Activated naive CD4-positive, alpha-beta T cell treated with anti-CD3 and anti-CD28 coated beads, Interleukin-2, amount 50 U/mL, for 24 hours (primary cell): ENCODE results near the gene IRF2.
A peak's percentile ranks its signal among the peaks of the same experiment; 100 is the strongest.

ENCODE experiments used
- H3K27ac Mint-ChIP-seq: one replicate; pipeline ENCODE4 v1.8.0; 2021; ENCODE audit warnings: mild to moderate bottlenecking, mixed read lengths
- H3K27me3 Mint-ChIP-seq: one replicate; pipeline ENCODE4 v1.8.0; 2021; ENCODE audit warnings: mixed read lengths
- H3K36me3 Mint-ChIP-seq: one replicate; pipeline ENCODE4 v1.8.0; 2021; ENCODE audit warnings: mixed read lengths
- H3K4me1 Mint-ChIP-seq: one replicate; pipeline ENCODE4 v1.8.0; 2021; ENCODE audit warnings: mixed read lengths
- H3K4me3 Mint-ChIP-seq: one replicate; pipeline ENCODE4 v1.8.0; 2021; ENCODE audit warnings: mild to moderate bottlenecking, mixed read lengths
- H3K9me3 Mint-ChIP-seq: one replicate; pipeline ENCODE4 v1.8.0; 2021; ENCODE audit warnings: mixed read lengths

The IRF2 gene

DNA sequence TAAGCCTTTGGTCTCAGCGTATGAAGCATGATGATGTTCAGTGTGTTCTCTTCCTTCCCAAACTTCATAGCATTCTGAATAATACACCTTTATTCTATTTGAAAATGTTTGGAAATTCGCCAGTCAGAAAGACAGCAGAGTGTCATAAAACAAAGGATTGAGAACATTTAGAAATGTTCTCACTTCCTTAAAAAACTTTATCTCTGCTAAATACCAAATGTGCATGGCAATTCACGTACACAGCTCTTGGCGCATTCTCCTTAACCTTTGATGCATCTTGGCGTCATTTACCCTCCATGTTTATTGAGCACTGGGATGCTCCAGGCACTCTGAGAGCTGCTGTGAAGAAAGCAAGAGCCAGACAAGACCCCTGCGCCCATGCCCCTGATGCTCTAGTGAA is 7.2 kb upstream of the IRF2 start:
- H3K9me3 Mint-ChIP-seq = peaks cover 4% of the 10 kb centered on the region
- H3K4me1 Mint-ChIP-seq = peaks cover 66% of the 10 kb centered on the region
- no peaks in the 10 kb centered on the region for H3K27me3 Mint-ChIP-seq
- H3K27ac Mint-ChIP-seq = no peak overlapping the region
- H3K36me3 Mint-ChIP-seq = peaks cover 9% of the 10 kb centered on the region
- H3K4me3 Mint-ChIP-seq = no peak overlapping the region

DNA sequence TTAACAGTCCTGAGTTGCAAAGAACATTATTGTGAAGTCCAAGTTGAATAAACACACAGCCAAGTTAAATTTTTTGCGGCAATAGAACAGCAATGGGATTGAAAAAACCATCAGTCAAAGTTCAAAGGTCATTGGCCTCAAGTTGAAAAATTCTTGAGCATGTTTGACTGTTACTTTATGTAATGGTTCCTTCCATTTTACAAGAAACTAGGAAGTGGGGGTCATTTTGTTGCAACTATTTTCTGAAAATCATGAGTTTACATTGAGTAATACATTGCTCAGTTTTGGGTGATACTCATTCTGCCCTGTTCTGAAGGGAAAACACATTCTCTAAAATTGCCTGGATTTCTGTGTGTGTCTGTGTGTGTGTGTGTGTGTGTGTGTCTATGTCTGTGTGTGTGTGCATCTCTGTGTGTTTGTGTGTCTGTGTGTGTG is 5.2 kb upstream of the IRF2 start:
- Mint-ChIP-seq H3K27me3 (no peaks in the 10 kb centered on the region), H3K4me1 (peaks cover 65% of the 10 kb centered on the region), H3K9me3 (peaks cover 4% of the 10 kb centered on the region), H3K4me3 (no peak overlapping the region), H3K27ac (no peak overlapping the region), H3K36me3 (peaks cover 17% of the 10 kb centered on the region)

DNA sequence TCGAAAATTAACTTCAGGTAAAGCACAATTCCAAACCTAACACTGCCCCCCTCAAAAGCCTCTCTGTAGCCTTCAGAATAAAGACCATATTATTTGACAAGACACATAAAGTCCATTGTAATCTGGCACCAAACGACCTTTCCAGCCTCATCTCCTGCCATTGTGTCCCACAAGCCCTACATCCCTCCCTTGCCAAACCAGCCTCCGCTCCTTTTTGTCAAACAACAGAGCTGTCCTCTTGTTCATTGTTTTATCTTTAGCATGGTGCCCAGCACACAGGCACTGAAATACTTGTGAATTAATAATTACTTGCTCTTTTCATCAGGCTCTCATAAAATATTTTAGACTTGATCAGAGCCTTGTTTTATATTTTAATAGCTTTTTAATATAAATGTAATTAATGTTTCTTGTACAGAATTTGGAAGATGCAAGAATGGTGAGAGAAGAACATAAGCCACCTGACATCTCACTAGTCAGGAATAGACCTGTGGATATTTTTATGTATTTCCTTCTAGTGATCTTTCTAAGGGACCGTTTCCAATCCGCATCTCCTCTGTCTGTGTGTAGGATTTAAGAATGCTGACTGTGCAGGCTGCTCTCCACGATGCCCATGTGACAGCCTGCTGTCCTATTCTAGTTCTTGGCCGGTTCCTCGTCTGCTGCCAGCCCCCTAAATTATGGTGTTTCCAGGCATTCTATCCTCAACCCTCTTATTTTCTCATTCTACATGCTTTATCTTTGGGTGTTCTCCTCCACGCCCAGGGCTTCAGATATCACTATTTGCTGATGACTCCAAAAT is 3.0 kb upstream of the IRF2 start:
- Mint-ChIP-seq H3K27ac (peak overlapping the region; percentile 100), H3K27me3 (no peaks in the 10 kb centered on the region), H3K36me3 (peaks cover 17% of the 10 kb centered on the region), H3K9me3 (peaks cover 4% of the 10 kb centered on the region), H3K4me3 (peak overlapping the region; percentile 99), H3K4me1 (peaks cover 61% of the 10 kb centered on the region)

DNA sequence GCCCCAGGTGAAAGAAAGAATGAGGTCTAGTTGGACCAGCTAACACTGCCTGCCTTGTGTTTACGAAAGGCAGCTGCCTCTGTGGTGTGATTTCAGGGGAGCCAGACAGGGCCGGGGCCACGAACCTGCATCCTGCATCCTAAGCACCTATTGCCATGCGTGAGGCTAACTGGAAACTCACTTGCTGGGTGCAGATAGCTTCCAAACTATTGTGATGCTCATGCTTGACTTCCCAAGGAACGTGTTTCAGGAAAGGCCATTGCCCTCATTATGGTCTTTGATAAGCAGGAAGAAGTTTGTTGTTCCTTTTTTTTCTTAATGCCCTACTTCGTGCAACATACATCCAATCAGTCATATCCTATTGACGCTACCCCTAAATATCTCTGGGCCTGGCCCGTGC is 2.3 kb upstream of the IRF2 start:
- peak overlapping the region; percentile 99 for H3K4me3 Mint-ChIP-seq
- H3K4me1 Mint-ChIP-seq = peaks cover 64% of the 10 kb centered on the region
- H3K27ac Mint-ChIP-seq = peak overlapping the region; percentile 100
- peaks cover 17% of the 10 kb centered on the region for H3K36me3 Mint-ChIP-seq
- peaks cover 4% of the 10 kb centered on the region for H3K9me3 Mint-ChIP-seq
- H3K27me3 Mint-ChIP-seq = no peaks in the 10 kb centered on the region

DNA sequence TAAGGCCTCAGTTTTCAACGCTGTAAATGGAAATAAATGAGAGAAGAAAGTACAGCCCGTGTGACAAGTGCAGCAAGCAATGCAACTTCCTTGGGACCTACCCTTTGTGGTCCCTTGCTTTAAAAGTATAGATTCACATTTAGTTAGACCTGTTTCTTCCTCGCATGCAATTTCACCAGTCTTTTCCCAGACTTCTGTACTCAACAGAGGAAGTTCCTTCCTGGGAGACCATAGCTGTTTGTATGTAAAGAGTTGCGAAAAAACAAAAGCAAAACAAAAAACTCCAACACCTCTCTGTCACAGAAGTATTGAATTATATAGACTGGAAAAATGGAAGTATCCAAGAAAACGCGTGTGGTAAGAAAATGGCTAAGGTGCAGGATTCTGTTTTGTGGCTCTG is 1.1 kb upstream of the IRF2 start:
- Mint-ChIP-seq H3K4me1 (peaks cover 62% of the 10 kb centered on the region), H3K27ac (peak overlapping the region; percentile 100), H3K36me3 (peaks cover 14% of the 10 kb centered on the region), H3K9me3 (no peaks in the 10 kb centered on the region), H3K4me3 (peak overlapping the region; percentile 99), H3K27me3 (no peaks in the 10 kb centered on the region)

DNA sequence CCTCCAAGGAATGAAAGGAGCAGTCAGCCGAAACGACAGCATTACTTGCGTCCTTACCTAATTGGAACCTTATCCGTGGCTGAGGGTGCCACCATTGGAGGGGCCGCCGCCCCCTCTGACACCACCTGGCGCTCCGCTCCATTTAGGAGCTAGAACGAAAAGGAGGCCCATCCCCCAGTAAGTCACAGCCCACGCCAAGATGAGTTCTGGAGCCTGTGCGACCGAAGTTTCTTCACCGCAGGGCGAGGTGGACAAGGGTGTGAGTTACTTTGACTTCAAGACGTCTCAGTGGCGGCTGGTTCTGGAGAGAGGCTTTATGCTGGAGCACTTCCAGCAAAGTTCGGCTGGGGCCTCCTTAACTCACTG is 729 bp upstream of the IRF2 start:
- Mint-ChIP-seq H3K27me3 (no peaks in the 10 kb centered on the region), H3K27ac (peak overlapping the region; percentile 100), H3K36me3 (peaks cover 14% of the 10 kb centered on the region), H3K4me3 (peak overlapping the region; percentile 99), H3K4me1 (peaks cover 65% of the 10 kb centered on the region), H3K9me3 (no peaks in the 10 kb centered on the region)

DNA sequence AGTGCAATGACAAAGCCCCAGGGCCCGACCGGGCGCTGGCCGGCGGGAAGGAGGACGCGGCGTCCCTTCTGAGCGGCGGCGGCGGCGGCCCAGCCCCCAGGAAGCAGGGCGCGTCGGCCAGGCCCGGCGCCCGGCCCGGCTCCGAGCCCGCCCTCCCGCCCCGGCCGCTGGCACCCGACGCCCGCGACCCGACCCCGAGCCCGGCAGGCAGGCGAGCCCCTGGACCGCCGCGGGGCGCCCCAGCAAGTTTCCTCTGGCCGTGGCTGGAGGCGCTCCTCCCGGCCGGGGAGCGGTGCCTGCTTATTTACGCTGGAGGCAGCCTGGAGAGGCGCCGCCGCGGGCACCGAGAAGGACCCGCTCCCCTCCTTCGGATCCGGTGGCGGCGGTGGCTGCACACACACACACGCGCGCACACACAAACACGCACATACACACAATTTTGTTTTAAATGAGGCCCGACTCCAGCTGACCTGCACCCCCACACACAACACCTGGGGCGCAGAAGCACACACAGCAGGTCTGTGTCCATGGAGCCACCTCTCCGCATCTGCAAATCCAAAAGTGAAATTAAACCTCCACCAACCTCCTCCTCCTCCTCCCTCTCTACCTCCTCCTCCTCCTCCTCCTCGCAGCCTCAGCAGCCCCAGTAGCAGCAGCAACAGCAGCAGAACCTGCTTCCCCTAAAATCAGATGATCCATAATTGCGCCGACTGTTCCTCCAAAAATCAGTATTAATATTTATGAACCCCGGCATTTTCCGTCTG is 669 bp downstream of the IRF2 start:
- H3K27ac Mint-ChIP-seq = peak overlapping the region; percentile 100
- peaks cover 13% of the 10 kb centered on the region for H3K36me3 Mint-ChIP-seq
- peaks cover 63% of the 10 kb centered on the region for H3K4me1 Mint-ChIP-seq
- H3K27me3 Mint-ChIP-seq = no peaks in the 10 kb centered on the region
- no peaks in the 10 kb centered on the region for H3K9me3 Mint-ChIP-seq
- peak overlapping the region; percentile 99 for H3K4me3 Mint-ChIP-seq

DNA sequence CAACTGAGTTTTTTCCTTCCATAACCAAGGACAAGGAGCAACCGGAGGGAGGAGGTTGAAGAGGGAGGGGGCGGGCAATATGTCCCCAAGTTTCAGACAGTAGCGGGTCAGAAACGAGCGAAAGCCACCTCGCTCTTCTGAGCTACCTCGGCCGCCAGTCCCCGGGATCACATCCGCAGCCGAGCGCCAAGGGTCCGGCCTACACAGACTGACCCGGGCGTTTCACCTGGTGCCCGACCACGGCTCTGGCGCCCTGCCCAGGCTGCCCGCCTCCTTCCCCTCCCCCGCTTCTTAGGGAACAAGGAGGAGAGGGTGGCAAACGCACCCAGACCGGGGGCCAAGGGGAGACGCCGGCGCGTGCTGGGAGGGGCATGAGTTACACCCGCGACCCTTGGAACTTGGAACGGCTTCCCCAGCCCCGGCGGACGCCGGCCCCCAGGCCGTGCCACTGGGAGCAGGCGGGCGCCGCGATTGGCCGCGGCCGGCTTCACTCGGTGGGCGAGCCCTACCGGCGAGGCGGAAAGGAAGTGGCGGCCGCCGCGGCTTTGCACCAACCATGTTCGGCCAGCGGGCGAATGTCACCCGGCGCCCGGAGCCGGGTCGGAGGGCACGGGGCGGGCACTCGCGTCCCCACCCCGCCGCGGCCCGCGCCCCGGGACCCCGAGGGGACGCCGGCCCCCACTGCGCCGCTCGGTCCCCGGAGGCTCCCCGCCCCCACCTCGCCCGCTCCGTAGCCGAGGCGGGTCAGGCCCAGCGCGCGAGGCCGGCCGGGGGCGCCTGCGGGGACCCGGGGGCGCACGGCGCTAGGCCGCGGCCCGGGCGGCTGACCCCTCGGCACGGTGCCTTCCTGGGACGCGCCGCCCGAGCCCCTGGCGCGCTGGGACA is 1.5 kb downstream of the IRF2 start:
- H3K36me3 Mint-ChIP-seq = peaks cover 12% of the 10 kb centered on the region

DNA sequence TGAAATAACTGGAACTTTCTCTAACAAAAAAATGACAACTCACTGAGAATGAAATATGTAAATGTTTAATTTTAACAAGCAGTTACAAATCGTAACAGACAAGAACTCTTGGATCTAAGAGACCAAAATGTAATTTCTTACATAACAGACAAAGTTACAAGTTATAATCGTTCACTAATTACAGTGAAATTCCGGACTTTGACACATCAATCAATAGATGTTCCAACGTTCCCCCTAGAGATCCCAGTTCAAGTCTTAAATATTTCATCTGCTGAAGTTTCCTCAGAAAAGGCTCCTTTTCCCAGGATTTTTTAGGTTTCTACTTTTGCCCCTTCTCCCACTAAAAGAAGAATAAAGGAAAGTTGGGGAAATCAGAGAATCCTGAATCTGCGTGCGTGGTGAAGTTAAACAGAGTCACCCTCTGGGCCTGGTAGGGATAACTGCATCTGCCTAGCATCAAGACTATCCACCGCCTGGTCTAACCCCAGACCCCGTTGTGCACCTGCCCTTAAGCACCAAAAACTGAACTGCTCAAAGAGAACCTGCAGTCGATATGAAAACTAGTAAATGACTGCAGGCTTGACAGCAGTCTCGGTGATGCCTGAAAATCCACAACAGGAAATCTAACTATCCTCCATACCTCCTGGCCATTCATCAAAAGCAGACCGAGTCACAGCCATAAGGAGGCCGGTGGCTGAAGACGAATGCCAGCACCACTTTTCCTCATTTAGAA is 2.3 kb downstream of the IRF2 start:
- H3K27ac Mint-ChIP-seq = peak overlapping the region; percentile 97
- H3K27me3 Mint-ChIP-seq = no peaks in the 10 kb centered on the region
- no peaks in the 10 kb centered on the region for H3K9me3 Mint-ChIP-seq
- H3K36me3 Mint-ChIP-seq = peaks cover 12% of the 10 kb centered on the region
- H3K4me1 Mint-ChIP-seq = peaks cover 64% of the 10 kb centered on the region
- peak overlapping the region; percentile 91 for H3K4me3 Mint-ChIP-seq

More for the DNA sequence above, 1.5 kb downstream of the IRF2 start:
- Mint-ChIP-seq H3K27me3 (no peaks in the 10 kb centered on the region), H3K4me3 (peak overlapping the region; percentile 91), H3K9me3 (no peaks in the 10 kb centered on the region), H3K4me1 (peaks cover 64% of the 10 kb centered on the region), H3K27ac (peak overlapping the region; percentile 97)

DNA sequence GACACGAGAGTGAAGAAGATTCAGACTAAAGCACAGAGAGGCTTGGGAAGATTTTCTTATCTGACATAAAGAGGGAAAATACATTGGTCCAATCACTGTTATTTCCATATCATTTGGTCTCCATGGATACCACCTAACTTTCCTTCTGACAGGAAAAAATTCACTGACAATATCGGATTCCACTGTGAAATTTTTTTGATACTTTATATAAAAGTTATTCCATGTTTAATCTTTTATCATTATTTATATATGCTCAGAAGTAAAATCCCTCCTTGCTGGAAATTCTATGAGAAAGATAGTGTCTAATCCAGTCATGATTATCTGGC is 3.6 kb downstream of the IRF2 start:
- no peak overlapping the region for H3K27ac Mint-ChIP-seq
- peaks cover 65% of the 10 kb centered on the region for H3K4me1 Mint-ChIP-seq
- H3K36me3 Mint-ChIP-seq = peaks cover 8% of the 10 kb centered on the region
- no peaks in the 10 kb centered on the region for H3K27me3 Mint-ChIP-seq
- no peaks in the 10 kb centered on the region for H3K9me3 Mint-ChIP-seq
- no peak overlapping the region for H3K4me3 Mint-ChIP-seq

DNA sequence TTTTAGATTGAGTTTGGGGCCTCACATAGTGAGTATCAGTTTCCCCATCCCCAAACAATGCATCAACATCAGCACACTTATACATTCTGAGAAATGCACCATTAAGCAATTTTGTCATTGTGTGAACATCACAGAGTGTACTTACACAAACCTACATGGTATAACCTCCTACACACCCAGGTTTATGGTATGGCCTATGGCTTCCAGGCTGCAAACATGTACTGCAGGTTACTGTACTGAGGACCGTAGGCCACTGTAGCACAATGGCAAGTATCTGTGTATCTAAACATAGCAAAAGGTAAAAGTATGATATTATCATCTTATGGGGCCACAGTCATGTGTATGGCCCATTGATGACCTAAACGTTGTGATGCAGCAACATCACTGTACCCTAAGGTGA is 7.7 kb downstream of the IRF2 start:
- H3K4me3 Mint-ChIP-seq = no peak overlapping the region
- peaks cover 84% of the 10 kb centered on the region for H3K4me1 Mint-ChIP-seq
- peaks cover 4% of the 10 kb centered on the region for H3K36me3 Mint-ChIP-seq
- H3K9me3 Mint-ChIP-seq = no peaks in the 10 kb centered on the region
- H3K27me3 Mint-ChIP-seq = no peaks in the 10 kb centered on the region
- no peak overlapping the region for H3K27ac Mint-ChIP-seq

DNA sequence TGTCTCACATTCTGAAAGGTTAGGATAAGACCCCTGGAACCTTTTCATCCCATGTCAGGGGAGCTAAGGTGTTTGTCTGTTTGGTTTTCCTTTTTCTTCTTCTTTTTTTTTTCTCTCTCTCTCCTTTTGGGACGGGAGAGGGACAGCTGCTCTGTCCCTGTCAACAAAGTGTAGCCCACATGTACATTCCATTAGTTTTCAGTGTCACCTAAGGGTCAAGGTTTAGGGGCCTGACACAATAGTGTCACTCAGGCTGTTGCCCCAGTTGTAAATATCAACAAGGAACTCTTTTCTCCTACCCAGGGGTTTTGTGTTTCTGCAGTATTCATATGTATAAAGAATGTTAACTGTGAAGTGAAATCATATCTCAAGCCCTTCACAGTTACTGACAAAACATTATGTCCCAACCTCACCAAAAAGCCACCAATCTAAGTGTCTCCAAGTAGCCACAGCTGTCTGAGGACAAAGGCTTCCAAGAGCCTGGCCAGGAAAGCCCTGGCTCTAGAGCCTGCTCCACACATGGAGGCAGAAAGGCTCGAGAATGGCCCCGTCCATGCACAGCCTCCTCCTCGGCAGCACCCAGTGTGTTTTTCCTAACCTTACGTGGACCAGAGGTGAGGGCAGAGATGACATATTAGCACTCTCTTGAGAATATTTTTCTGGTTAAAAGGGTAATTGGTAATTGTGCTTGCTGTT is 9.4 kb downstream of the IRF2 start:
- Mint-ChIP-seq H3K4me3 (no peak overlapping the region), H3K4me1 (peaks cover 87% of the 10 kb centered on the region), H3K27ac (peak overlapping the region; percentile 73), H3K36me3 (peaks cover 4% of the 10 kb centered on the region), H3K9me3 (no peaks in the 10 kb centered on the region), H3K27me3 (no peaks in the 10 kb centered on the region)

DNA sequence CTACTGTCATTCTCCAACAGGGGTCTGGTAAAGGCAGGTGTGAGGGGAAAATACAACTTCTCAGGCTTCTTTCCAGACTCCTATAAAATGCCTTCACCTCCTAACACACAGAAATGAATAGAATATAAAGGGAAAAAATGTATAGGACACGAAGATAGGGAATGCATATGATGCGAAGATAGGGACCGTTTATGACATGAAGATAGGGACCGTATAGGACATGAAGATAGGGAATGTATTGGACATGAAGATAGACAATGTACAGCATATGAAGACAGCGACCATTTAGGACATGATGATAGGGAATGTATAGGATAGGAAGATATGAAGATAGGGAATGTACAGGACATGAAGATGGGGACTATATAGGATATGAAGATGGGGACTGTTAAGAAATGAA is 10.5 kb downstream of the IRF2 start:
- no peaks in the 10 kb centered on the region for H3K9me3 Mint-ChIP-seq
- H3K4me3 Mint-ChIP-seq = no peak overlapping the region
- peaks cover 7% of the 10 kb centered on the region for H3K36me3 Mint-ChIP-seq
- H3K27ac Mint-ChIP-seq = peak overlapping the region; percentile 5
- peaks cover 89% of the 10 kb centered on the region for H3K4me1 Mint-ChIP-seq
- H3K27me3 Mint-ChIP-seq = no peaks in the 10 kb centered on the region

DNA sequence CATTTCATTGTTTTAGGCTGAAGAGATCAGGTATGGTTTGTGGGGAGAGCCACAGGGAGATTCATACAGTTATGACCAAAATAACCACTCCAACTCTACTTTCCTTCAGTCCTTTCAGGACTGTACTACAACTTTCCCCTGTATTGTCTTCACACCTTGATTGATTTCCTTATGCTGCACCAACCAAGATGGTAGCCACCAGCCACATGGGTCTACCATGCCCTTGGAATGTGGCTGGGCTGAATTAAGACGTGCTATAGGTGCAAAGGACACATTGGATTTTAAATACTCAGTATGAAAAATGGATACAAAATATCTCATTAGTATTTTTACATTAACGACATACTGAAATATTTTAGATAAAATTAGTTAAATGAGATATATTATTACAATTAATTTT is 11.2 kb downstream of the IRF2 start:
- peak overlapping the region; percentile 9 for H3K27ac Mint-ChIP-seq
- H3K27me3 Mint-ChIP-seq = no peaks in the 10 kb centered on the region
- H3K4me3 Mint-ChIP-seq = no peak overlapping the region
- H3K36me3 Mint-ChIP-seq = peaks cover 10% of the 10 kb centered on the region
- H3K4me1 Mint-ChIP-seq = peaks cover 90% of the 10 kb centered on the region
- no peaks in the 10 kb centered on the region for H3K9me3 Mint-ChIP-seq

DNA sequence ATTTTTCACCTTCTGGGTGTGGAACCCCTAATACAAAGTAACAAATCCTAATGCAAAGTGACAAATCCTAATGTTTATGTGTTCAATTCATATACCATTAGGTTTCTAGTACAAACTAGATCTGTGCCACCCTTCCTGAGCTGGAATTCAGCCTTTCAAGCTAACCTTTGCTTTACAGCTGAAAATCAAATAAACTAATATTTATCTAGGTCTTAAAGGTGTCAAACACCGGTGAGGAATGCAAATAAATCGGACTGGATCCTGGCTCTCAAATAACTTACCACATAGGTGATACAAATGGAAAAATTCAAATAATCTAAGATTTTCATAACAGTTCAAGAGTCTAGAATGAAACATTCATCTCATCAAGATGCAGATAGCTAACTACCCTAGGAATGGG is 11.6 kb downstream of the IRF2 start:
- H3K36me3 Mint-ChIP-seq = peaks cover 10% of the 10 kb centered on the region
- peak overlapping the region; percentile 9 for H3K27ac Mint-ChIP-seq
- H3K9me3 Mint-ChIP-seq = no peaks in the 10 kb centered on the region
- H3K4me3 Mint-ChIP-seq = no peak overlapping the region
- H3K4me1 Mint-ChIP-seq = peaks cover 90% of the 10 kb centered on the region
- H3K27me3 Mint-ChIP-seq = no peaks in the 10 kb centered on the region
